ENCODE data around the gene MYL9. TPM values are rescaled to one million over a fixed set of nuclear protein-coding genes. Genes with fewer than 3 reads are reported as not detected.

The MYL9 gene
- total RNA-seq, 2 donors from 2014 or later: 16.9 to 26.7 TPM

DNA sequence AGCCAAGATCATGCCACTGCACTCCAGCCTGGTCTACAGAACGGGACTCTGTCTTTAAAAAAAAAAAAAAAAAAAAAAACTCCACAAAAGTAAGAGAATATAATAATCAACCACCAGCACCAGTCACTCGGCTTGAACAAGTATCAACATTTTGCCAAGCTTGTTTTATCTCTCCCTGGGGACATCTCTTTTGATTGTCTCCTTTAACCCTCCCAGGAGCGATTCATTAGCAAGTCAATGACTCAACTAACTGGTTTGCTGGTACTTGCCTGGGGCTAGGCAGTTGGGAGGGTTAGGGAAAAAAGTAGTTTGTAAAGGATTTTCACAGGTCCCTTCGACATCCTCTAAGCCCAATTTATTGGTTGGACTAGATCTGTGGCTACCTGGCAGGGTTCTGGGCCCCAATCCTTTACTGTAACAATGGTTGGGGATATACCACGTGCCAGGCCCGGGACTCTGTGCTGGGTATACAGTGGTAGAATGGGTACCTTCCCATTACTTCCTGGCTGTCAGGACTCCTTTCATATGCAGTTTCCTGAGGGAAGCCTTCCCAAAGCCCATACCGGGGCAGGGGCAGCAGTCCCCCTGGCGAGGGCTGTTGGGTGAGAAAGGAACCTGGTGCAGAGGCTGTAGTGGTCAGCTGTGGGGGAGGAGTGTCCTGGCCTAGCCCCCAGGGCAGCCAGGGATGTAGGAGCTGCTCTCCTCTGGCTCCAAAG lies 44.2 kb downstream of the MYL9 start:
- no peak for TF ChIP-seq POLR2A (IDR thresholded peaks at IDR 0.05)
- TF ChIP-seq, protein P1, sequence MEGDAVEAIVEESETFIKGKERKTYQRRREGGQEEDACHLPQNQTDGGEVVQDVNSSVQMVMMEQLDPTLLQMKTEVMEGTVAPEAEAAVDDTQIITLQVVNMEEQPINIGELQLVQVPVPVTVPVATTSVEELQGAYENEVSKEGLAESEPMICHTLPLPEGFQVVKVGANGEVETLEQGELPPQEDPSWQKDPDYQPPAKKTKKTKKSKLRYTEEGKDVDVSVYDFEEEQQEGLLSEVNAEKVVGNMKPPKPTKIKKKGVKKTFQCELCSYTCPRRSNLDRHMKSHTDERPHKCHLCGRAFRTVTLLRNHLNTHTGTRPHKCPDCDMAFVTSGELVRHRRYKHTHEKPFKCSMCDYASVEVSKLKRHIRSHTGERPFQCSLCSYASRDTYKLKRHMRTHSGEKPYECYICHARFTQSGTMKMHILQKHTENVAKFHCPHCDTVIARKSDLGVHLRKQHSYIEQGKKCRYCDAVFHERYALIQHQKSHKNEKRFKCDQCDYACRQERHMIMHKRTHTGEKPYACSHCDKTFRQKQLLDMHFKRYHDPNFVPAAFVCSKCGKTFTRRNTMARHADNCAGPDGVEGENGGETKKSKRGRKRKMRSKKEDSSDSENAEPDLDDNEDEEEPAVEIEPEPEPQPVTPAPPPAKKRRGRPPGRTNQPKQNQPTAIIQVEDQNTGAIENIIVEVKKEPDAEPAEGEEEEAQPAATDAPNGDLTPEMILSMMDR (IDR thresholded peaks at IDR 0.05): no peak
- intact Hi-C loops (cut with DNase I): no loop called here
- Histone ChIP-seq H3K4me1 (no peaks in the 10 kb centered on the region), H3K9me3 (no peaks in the 10 kb centered on the region), H3K27me3 (no peaks in the 10 kb centered on the region), H3K4me3 (no peak overlapping the region), H3K27ac (no peak overlapping the region), H3K36me3 (replicated peaks in 1 of 2; ENCODE audit: insufficient read depth in 1 of 2, low read depth in 2 of 2) (peaks cover 0 to 4% of the 10 kb centered on the region in 2 donors)
- ATAC-seq (no peak), DNase-seq (no peak)
- WGBS, 2 donors: 76 to 82% methylated on average over 7 to 8 of the region's 8 CpGs

- intact Hi-C loops (cut with DNase I): no loop called here
- WGBS, 2 donors: 64 to 72% methylated on average over 3 of the region's 3 CpGs
- ATAC-seq (no peak), DNase-seq (no peak)
- Histone ChIP-seq H3K4me1 (no peaks in the 10 kb centered on the region), H3K9me3 (no peaks in the 10 kb centered on the region), H3K27me3 (no peaks in the 10 kb centered on the region), H3K27ac (no peak overlapping the region), H3K36me3 (replicated peaks in 1 of 2; ENCODE audit: insufficient read depth in 1 of 2, low read depth in 2 of 2) (no peaks in the 10 kb centered on the region), H3K4me3 (no peak overlapping the region)
- TF ChIP-seq POLR2A (IDR thresholded peaks at IDR 0.05): no peak
- TF ChIP-seq, protein P1 (IDR thresholded peaks at IDR 0.05): no peak
Measured at GRCh38 chr20:36587388-36588070, 46.2 kb downstream of the MYL9 start.

DNA sequence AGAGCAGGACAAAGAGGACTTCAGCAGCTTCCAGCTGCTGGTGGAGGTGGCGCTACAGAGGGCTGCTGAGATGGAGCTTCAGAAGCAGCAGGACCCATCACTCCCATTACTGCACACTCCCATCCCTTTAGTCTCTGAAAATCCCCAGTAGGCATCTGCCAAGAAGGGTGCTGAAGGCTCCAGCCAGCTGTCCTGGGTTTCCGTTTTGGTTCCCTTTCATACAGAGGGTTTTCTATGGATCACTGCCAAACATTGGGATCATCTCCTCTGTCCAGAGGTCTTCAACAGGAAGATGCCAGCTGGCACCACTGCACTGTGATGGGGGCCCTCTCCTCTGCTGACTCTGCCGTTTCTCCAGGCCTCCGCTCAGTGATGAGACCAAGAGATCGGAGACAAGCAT lies 50.0 kb downstream of the MYL9 start:
- TF ChIP-seq, protein P1 (IDR thresholded peaks at IDR 0.05): no peak
- Histone ChIP-seq H3K27me3 (no peaks in the 10 kb centered on the region), H3K9me3 (no peaks in the 10 kb centered on the region), H3K4me3 (no peak overlapping the region), H3K4me1 (no peaks in the 10 kb centered on the region), H3K36me3 (replicated peaks in 1 of 2; ENCODE audit: insufficient read depth in 1 of 2, low read depth in 2 of 2) (no peaks in the 10 kb centered on the region), H3K27ac (no peak overlapping the region)
- ATAC-seq: no peak
- no peak for DNase-seq
- WGBS, 2 donors: 88 to 93% methylated on average over 5 of the region's 5 CpGs
- intact Hi-C loops (cut with DNase I): loop anchor here (5.0 kb wide), 1 partner anchor 34 kb away; no protein-coding TSS in a partner anchor

DNA sequence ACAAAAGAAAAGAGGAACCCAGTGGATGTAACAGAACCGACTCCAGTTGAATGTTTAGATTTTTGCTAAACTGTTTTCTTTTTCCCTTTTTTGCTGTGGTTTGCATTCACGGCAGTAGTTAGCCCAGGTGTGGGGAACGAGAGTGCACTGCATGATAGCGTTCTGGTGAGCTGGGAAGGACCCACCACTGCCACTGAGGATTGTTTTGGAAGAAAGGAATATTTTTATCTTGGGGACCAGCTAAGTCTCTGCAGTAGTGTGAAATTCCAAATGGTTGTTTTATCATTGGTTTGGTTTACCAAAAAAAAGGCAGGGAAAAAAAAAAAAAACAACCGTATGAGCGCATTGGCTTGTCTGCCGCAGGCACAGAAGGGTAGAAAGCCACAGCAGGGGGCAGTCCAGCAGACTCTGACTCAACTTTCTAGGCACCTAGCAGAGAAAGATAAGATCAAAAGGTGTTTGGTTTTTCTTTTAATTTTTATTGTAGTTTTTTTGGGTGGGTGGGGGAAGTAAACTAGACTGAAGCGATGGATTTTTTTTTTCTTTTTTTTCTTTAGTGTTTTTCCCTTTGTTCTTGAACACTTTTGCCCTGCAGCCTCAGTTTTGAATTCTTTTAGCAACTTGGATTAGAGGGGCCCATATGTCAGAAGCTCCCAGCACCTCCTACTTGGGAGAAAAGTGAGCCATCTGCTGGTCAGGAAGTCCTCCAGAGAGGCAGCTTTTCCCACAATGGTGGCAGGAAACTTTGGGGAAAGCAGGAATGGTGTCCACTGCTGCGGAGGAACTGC lies 50.7 kb downstream of the MYL9 start:
- TF ChIP-seq, protein P1 (IDR thresholded peaks at IDR 0.05): peak in 5 of 7 experiments; percentile 9 to 44 (median 38)
- no peak for TF ChIP-seq POLR2A (IDR thresholded peaks at IDR 0.05)
- intact Hi-C loops (cut with DNase I): loop anchor here (5.0 kb wide), 1 partner anchor 35 kb away; no protein-coding TSS in a partner anchor
- ATAC-seq (no peak), DNase-seq (peak in 3 of 4 donors; percentile 31 to 40 (median 33))
- Histone ChIP-seq H3K27ac (no peak overlapping the region), H3K27me3 (no peaks in the 10 kb centered on the region), H3K9me3 (no peaks in the 10 kb centered on the region), H3K36me3 (replicated peaks in 1 of 2; ENCODE audit: insufficient read depth in 1 of 2, low read depth in 2 of 2) (no peaks in the 10 kb centered on the region), H3K4me1 (no peaks in the 10 kb centered on the region), H3K4me3 (no peak overlapping the region)
- 89 to 92% methylated on average over 9 of the region's 9 CpGs for WGBS, 2 donors

Measured in body of pancreas (tissue), 4 donors.